Right ventricle myocardium inferior (tissue), 1 donor: ENCODE results near the gene PRR5L. TPM values are rescaled to one million over a fixed set of nuclear protein-coding genes. Genes with fewer than 3 reads are reported as not detected.
A peak's percentile ranks its signal among the peaks of the same experiment; 100 is the strongest.
"Not testable (repeated sequence)": the region's sequence is repeated elsewhere in the genome, so short reads cannot be mapped to it uniquely, and the experiment has no call there.

ENCODE experiments used
- ATAC-seq: fragments of 200-7000 bp; cut with Tn5 transposase; one replicate; pipeline ENCODE4 v1.9.1; 2020; ENCODE audit warnings: mild to moderate bottlenecking, moderate library complexity
- DNase-seq: peaks from one replicate; pipeline ENCODE4 v3.0.0; 2021; ENCODE audit errors: missing footprints
- intact Hi-C: fragments of 100-400 bp; cut with DNase I; formaldehyde crosslinking; loops from one replicate; pipeline ENCODE4 v1.11.0; 2022
- total RNA-seq: library from RNA; stranded (reverse); fragmentation: NEBNext Ultra II Directional; extraction: Animal tissue kit (Norgen Biotek cat#: 25700); gene quantifications from one replicate; pipeline ENCODE4 v1.2.1, GENCODE V29; 2021
- donor health status: DM: no; HTN: yes; CAD: no; lungs with severe emphysema.

PRR5L gene
- total RNA-seq, 1 donor from 2014 or later, result 1.6 TPM

- ATAC-seq, result no peak
- intact Hi-C loops, result no loop called here
Measured at GRCh38 chr11:36313750-36314433, 17.8 kb downstream of the PRR5L start.

DNA sequence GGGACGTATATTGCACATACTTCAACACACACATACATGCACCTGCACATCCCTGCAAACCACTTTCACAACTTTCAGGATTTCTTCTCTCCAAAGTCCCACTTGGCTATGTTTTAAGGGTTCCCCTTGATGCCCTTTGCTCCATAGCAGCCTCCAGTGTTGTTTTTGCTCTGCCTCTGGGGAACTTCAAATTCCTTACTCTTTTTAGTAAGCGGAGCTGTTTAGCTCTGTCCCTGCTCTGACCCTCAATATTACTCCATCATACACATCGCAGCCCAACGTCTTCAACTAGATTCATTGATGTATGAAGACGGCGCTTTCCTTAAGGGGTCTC, 18.3 kb downstream of the PRR5L start:
- intact Hi-C loops, result no loop called here
- ATAC-seq (peak; percentile 36), DNase-seq (no peak)

More at GRCh38 chr11:36313750-36314433, 17.8 kb downstream of the PRR5L start:
- DNase-seq, result no peak

GRCh38 chr11:36316049-36316448, 20.0 kb downstream of the PRR5L start:
- no peak for ATAC-seq
- intact Hi-C loops, result no loop called here
- DNase-seq, result no peak

DNA sequence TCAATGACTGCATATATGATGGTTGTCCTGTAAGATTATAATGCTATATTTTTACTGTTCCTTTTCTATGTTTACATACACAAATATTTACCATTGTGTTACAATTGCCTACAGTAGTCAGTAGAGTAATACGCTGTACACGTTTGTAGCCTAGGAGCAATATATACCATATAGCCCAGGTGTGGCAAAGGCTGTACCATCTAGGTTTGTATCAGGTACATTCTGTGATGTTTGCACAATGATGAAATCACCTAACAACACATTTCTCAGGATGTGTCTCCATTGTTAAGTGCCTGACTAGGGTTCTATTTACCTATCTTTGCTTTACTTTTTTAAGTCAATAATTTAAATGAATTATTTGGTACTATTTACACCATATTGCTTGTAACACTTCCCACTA, 21.9 kb downstream of the PRR5L start:
- intact Hi-C loops, result no loop called here
- ATAC-seq, result no peak
- no peak for DNase-seq

DNA sequence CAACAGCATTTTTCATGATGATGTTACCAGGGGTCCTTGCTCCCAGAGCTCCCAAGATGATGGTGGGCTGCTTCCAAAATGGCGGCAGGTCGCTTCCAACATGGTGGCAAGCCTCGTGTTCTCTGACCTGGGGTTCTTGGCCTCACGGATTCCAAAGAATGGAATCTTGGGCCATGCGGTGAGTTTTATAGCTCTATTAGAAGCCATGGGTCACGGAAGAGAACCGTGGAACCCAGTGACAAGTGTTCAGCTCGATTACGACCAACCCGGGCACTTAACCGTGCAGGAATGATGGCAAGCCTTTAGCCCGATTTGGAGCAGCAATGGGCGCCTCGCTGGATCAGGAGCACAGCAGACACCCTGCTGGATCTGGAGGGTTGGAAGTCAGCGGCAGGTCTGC, 28.9 kb downstream of the PRR5L start:
- intact Hi-C loops, DNase-seq, ATAC-seq: not testable (repeated sequence)

- ATAC-seq, DNase-seq, intact Hi-C loops: not testable (repeated sequence)
Measured at GRCh38 chr11:36325403-36325802, 29.3 kb downstream of the PRR5L start.

GRCh38 chr11:36326524-36327419, 30.7 kb downstream of the PRR5L start:
- intact Hi-C loops, result no loop called here
- ATAC-seq, result no peak
- no peak for DNase-seq

DNA sequence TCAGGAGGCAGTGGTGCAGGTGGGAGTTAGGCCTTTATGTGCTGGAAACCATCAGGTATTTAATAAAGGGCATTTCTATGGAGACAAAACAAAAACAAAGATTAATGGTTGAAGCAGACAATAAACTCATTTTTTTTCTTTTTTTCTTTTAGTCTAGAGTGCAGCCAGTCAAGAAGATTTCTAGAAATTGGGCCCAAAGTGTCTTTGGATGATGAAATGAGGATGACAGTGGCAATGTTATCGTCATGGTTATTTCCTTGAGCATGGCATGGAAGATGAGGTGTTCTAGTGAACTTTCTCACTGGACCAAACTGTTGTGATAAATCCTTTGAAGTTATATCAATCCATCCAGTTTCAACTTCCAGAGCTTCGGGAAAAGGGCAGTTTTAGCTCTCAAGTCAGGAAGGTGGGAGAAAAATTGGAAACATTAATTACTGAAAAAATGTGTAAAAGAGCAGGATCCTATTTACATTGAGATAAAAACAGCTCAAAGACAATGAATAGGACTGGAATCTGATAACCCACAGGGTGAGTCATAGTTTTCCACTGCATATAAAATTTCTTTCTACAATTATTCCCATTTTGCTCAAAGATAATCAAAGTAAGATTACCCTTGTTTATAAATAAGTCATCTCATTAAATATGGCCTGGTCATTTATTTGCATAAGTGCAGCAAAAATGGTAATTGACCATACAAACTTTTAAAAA, 33.0 kb downstream of the PRR5L start:
- ATAC-seq, result no peak

GRCh38 chr11:36330411-36330810, 34.3 kb downstream of the PRR5L start:
- no peak for ATAC-seq

More for the DNA sequence above, 33.0 kb downstream of the PRR5L start:
- no peak for DNase-seq
- intact Hi-C loops, result no loop called here

GRCh38 chr11:36333468-36333867, 37.4 kb downstream of the PRR5L start:
- DNase-seq, result no peak
- intact Hi-C loops, result no loop called here
- ATAC-seq, result no peak

More at GRCh38 chr11:36330411-36330810, 34.3 kb downstream of the PRR5L start:
- intact Hi-C loops, result no loop called here
- no peak for DNase-seq

DNA sequence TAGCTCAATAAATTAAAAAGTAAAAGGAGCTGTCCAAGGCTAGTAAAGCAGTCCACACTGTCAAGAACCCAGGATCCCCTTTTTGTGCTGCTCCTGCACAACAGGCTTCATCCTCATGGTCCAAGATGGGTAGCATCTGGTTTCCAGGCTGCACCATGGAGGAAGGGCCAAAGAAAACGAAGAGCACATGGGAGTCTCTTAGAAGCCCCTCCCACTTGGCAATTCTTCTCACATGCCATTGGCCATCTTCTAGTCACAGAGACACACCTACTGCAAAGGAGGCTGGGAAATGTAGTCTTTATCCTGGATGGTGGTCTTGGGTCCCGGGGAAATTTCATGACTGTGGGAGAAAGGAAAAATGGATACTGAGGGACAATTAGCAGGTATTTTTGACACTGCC, 37.8 kb downstream of the PRR5L start:
- DNase-seq, result no peak

DNA sequence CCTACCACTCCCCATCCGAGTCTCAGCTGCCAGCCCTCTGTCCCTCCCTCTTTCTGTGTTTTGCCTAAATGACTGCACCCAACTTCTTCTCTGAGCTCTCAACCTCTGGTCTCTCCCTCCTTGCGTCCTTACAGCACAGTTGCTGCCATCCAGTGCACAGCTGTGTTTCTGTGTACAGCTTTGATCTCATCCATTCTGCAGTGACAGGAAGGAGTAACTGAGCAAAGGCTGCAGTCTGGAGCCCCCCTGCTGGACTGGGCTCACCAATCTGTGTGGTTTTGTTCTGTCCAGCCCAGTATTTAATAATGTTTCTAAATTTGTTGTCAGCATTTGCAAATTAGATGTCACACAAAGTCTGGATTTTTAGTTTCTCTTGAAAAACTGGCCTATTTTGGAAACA, 43.8 kb downstream of the PRR5L start:
- intact Hi-C loops, result no loop called here
- ATAC-seq (no peak), DNase-seq (no peak)

More for the DNA sequence above, 37.8 kb downstream of the PRR5L start:
- intact Hi-C loops, result no loop called here
- no peak for ATAC-seq

DNA sequence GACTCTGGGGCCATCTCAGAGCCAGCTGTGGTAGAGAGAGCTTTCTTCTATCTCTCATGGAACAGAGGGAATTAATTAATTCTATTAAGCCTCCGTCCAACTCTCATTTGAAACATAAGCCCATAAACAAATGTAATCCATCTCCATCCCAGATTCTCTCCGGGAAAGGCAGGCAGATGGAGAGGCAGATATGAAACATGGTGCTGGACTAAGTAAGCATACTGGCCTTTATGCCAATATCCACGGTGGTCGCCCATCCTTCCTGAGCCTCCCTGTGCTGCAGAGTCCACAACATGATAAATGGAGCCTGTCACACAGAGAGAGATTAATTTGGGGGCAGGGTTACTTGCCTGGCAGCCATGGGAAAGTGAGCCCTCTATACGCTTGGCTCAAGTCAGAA, 44.8 kb downstream of the PRR5L start:
- intact Hi-C loops, result no loop called here
- ATAC-seq, result no peak
- no peak for DNase-seq

DNA sequence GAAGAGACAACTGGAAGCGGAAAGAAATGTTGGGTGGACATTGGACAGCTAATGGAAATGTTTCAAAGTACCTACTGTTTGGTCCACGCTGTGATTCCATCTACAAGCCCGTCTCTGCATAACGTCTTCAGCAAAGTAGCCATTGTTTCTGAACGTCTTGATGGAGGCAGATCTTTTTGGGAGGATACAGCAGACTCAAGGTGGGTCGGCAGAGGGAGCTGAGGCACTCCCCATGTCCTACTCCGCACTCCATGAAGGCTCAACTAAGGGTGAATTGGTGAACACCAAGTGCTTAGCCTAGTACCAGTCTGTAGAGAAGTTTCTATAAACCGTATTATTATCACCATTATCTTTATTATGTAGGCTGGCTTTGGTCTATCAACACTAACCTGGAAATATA, 45.8 kb downstream of the PRR5L start:
- no peak for ATAC-seq
- intact Hi-C loops, result no loop called here
- DNase-seq, result no peak

GRCh38 chr11:36342327-36342726, 46.2 kb downstream of the PRR5L start:
- intact Hi-C loops, result no loop called here
- DNase-seq, result no peak
- no peak for ATAC-seq

DNA sequence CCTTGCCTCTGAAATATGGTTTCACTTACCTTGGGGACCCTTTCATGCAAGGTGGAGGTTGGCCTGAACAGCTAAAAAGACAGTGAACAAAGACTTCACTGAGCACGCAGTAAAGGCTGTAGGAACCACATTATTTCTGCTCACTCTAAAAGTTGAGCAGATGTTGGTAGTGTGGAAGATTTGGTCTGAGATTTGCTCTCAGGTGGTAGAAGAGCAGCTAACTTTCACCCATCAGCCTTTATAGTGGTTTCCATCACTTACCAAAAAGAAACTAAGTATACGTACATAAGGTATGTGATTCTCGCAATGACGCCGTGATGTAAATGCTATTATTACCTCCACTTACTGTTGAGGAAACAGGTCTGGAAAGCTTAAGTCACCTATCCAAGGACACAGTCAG, 47.3 kb downstream of the PRR5L start:
- DNase-seq, result no peak
- intact Hi-C loops, result no loop called here
- ATAC-seq, result no peak

DNA sequence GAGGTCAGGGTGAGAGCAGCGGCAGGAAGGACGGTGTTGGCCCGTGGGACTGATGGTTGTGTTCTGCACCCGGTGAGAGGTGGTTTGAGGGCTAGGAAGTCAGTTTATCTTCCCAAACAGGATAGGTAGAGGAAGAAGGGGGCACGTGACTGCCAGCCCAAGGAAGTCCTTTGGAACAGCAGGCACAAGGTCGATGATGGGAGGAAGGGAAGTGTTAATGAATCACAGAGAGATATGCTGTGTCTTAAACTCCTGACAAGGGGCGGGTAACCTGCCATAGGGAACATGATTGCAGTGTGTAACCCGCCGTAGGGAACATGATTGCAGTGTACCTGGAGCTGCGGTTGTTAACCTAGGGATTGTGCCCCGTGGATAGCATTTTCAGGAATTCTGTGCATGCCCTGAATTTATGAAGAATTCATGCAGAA, 49.0 kb downstream of the PRR5L start:
- DNase-seq (no peak), ATAC-seq (no peak)
- intact Hi-C loops, result no loop called here

DNA sequence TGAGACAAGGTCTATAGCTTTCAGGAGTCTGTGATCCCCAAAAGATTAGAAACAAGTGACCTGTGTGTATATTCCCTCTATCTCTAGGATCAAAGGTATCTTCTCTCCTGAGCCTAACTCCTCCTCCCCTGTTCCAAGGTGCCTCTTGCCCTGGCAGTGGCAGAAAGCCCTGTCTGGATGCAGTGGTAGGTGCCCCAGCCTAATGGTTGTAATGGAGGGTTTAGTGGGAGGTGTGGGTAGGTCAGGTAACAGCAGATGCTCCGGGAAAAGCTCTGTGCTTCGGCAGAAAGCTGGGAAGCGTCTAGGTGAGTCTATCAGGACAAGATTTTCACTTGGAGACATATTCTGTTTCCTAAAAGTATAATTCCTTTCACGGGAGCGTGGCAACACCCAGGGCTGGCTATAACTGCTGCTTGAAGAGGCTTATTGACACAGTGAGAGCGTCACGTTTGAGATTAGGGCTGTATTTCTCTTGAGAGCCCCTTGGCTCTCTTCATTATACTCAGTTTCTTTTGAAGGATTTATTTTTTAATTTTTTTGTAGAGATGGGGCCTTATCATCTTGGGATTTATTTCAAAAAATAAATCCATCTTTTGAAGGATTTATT, 49.5 kb downstream of the PRR5L start:
- ATAC-seq, result no peak
- intact Hi-C loops, result no loop called here
- DNase-seq, result no peak
